NB4 (cell line): ENCODE data around the gene IFNGR2.
A peak's percentile ranks its signal among the peaks of the same experiment; 100 is the strongest.

Experiments
- DNase-seq: peaks from one replicate; pipeline ENCODE4 v3.0.0; 2010; ENCODE audit warnings: low read depth
- H3K4me3 ChIP-seq: one replicate; pipeline ENCODE4 v1.5.1; 2011; ENCODE audit warnings: mild to moderate bottlenecking, low read depth, low read length, moderate library complexity
- MYC ChIP-seq: IDR thresholded peaks from 2 replicates; pipeline ENCODE4 v1.6.1; 2011; ENCODE audit warnings: low read depth, low read length
- POLR2A ChIP-seq: IDR thresholded peaks from 2 replicates; pipeline ENCODE4 v1.6.1; 2011; ENCODE audit warnings: mild to moderate bottlenecking; ENCODE audit not compliant: insufficient read length; ENCODE audit errors: extremely low read depth
- TF ChIP-seq, protein P1 (sequence below): IDR thresholded peaks from one replicate; pipeline ENCODE4 v1.5.1; 2012; ENCODE audit warnings: low read depth, low read length
- TF ChIP-seq, protein P2 (sequence below): IDR thresholded peaks from 2 replicates; pipeline ENCODE4 v1.6.1; 2011; ENCODE audit warnings: low read depth, low read length

The IFNGR2 gene

DNA sequence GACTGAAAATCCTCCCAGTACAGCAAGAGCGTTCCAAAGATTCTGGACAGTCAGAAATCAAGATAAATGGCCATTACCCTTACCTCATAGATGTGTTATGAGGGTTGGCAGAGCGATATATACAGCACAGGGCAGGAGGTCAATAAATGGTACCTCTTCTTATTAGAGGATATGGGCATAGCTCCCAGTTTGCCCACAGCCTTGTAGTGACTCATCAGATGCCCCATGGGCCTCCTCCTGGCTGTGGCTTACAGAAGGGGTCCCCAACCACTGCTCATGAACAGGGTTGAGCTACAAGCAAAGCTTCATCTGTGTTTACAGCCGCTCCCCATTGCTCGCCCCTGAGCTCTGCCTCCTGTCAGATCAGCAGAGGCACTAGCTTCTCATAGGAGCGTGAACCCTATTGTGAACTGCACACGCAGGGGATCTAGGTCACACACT lies 7.3 kb upstream of the IFNGR2 start:
- DNase-seq: peak; percentile 81
- TF ChIP-seq, protein P1, sequence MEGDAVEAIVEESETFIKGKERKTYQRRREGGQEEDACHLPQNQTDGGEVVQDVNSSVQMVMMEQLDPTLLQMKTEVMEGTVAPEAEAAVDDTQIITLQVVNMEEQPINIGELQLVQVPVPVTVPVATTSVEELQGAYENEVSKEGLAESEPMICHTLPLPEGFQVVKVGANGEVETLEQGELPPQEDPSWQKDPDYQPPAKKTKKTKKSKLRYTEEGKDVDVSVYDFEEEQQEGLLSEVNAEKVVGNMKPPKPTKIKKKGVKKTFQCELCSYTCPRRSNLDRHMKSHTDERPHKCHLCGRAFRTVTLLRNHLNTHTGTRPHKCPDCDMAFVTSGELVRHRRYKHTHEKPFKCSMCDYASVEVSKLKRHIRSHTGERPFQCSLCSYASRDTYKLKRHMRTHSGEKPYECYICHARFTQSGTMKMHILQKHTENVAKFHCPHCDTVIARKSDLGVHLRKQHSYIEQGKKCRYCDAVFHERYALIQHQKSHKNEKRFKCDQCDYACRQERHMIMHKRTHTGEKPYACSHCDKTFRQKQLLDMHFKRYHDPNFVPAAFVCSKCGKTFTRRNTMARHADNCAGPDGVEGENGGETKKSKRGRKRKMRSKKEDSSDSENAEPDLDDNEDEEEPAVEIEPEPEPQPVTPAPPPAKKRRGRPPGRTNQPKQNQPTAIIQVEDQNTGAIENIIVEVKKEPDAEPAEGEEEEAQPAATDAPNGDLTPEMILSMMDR: no peak
- TF ChIP-seq MYC (no peak), POLR2A (no peak)
- TF ChIP-seq, protein P2, sequence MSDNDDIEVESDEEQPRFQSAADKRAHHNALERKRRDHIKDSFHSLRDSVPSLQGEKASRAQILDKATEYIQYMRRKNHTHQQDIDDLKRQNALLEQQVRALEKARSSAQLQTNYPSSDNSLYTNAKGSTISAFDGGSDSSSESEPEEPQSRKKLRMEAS: no peak
- H3K4me3 ChIP-seq: no peak overlapping the region

DNA sequence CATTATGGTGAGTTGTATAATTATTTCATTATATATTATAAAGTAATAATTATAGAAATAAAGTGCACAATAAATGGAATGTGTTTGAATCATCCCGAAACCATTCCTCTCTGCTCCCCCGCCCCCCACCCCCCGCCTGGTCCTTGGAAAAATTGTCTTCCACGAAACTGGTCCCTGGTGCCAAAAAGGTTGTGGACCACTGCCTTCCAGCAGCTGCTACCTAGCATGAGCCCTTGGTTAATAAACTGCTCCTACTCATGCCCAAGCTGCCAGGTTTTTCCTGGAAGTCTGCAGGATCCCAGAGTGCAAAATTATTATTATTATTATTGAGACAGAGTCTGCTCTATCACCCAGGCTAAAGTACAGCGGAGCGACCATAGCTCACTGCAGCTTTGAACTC lies 6.8 kb upstream of the IFNGR2 start:
- TF ChIP-seq, protein P2: no peak
- TF ChIP-seq, protein P1: no peak
- no peak for TF ChIP-seq MYC
- TF ChIP-seq POLR2A: no peak
- H3K4me3 ChIP-seq: no peak overlapping the region
- DNase-seq: no peak

DNA sequence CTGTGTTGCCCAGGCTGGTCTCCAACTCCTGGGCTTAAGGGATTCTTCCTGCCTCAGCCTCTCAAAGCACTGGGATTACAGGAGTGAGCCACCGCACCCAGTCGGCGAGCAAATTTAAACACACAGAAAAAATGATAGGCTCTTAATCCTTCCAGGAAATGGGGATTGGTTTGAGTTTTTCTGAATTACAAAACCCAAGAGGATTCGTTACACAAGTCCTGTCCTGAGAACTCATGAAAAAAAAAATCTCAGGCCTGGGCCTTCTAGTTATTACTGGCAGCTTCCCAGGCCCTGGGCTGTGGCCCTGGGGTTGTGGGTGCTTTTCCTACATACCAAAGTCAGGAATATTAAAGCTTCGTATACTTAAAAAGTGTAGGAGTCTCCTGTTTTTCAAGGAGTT lies 6.3 kb upstream of the IFNGR2 start:
- H3K4me3 ChIP-seq: no peak overlapping the region
- no peak for TF ChIP-seq POLR2A
- TF ChIP-seq, protein P2: no peak
- TF ChIP-seq, protein P1: no peak
- no peak for TF ChIP-seq MYC
- DNase-seq: no peak

DNA sequence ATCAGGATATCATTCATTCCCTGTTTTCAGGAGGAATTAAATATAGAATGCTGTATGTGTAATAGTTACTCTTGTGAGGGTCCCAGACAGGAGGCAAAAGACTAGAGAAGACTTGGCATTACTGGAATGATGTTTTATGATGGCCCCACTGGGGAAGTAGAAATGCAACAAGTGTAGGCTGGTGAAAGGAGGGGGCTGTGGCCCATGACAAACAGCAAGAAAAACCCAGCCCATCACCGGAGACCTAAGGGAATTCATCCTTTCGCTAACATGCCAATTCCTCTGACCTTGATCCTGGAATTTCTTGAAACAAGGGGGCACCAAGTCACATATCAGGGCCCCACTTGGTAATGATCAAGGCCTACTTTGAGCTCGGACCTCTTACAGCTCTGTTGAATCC lies 5.5 kb upstream of the IFNGR2 start:
- TF ChIP-seq MYC (no peak), POLR2A (no peak)
- TF ChIP-seq, protein P1: no peak
- TF ChIP-seq, protein P2: no peak
- DNase-seq: no peak
- no peak overlapping the region for H3K4me3 ChIP-seq

DNA sequence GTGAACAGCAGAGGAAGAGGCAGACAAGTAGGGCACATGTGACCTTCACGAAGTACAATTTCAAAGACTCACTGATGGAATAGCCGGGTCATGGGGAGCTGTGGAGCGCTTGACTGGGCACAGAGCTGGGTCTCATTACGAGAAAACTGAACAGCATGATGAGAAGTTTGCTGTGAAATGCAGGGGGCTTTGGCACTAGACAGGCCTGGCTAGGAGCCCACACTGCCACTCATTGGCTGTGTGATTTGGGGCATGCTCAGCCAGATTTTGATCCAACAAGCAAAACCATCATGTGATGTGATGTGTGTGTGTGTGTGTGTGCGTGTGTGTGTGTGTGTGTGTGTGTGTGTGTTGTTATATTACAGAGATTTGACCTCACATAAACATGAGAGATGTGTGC lies 4.9 kb upstream of the IFNGR2 start:
- no peak for DNase-seq
- H3K4me3 ChIP-seq: no peak overlapping the region
- TF ChIP-seq MYC (no peak), POLR2A (no peak)
- TF ChIP-seq, protein P1: no peak
- TF ChIP-seq, protein P2: no peak

DNA sequence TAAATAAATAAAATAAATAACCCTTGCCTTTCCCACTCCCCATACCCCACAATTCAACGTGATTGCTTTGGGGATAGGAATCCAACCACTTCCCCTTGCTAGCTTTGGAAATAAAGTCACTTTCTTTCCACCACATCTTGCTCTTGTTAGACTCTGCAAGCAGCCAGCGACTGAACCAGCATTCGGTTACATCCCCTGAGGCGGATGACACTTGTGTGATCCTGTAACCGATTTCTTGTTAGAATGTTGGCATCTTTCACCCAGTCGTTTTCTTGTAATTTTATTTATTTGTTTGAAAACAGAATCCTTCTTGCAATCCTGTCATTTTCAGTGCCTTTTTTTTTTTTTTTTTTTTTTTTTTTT lies 1.6 kb upstream of the IFNGR2 start:
- peak; percentile 80 for DNase-seq
- TF ChIP-seq, protein P1: no peak
- TF ChIP-seq POLR2A (no peak), MYC (no peak)
- TF ChIP-seq, protein P2: no peak
- H3K4me3 ChIP-seq: peak overlapping the region; percentile 27
